Measurements from ENCODE around the gene CAPZA3. TPM values are rescaled to one million over a fixed set of nuclear protein-coding genes. Genes with fewer than 3 reads are reported as not detected.

CAPZA3 gene
- total and polyA plus RNA-seq, 2 donors (not counting 1 experiment from before 2014, with no cell fraction given), result not detected

DNA sequence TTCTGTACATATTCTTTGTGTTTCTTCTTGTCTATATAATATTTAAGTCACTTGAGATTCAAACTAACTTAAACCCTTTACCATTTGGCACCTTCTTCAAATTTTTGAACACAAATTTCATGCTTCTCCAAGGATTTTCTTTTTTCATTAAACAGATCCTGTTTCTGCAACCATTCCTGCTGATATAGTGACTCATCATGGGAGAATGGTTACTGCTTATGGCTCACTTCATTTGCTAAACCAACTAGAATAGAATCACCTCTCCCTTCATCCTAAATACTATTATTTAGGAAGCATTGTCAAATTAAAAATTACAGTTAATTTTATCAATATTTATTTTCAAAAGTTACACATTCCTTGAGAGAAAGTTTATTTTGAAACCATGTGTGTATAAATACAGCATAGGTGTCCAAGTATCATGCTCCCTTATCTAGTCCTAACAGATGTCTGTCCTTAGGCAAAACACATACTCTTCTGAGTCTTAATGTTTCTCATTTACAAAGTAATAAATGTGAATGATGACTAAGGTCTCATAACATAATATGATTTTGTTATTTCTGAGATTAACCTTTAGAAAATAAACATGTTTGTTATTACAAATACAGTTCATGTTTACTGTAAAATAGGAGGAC, 40.8 kb upstream of the CAPZA3 start:
- Histone ChIP-seq H3K27me3 (replicated peaks in 1 of 4; ENCODE audit: control extremely low read depth in 1 of 4, control insufficient read depth in 3 of 4, insufficient read depth in 4 of 4, low read length in 3 of 4) (no peaks in the 10 kb centered on the region), H3K4me3 (ENCODE audit: control extremely low read depth in 1 of 5, extremely low read depth in 1 of 5, insufficient read depth in 1 of 5, low read depth in 2 of 5, low read length in 4 of 5) (no peak overlapping the region), H2AFZ (ENCODE audit: insufficient read depth, low read depth, low read length, poor library complexity, severe bottlenecking) (no peak overlapping the region), H3K9me3 (ENCODE audit: control extremely low read depth in 1 of 3, control insufficient read depth in 2 of 3, insufficient read depth in 1 of 3, low read length in 2 of 3) (peaks cover 0 to 2% (median 0%) of the 10 kb centered on the region in 3 donors), H3K36me3 (replicated peaks in 1 of 2; ENCODE audit: control extremely low read depth in 1 of 2, control insufficient read depth in 1 of 2, extremely low read depth in 1 of 2, insufficient read depth in 2 of 2, low read length in 1 of 2) (no peaks in the 10 kb centered on the region), H3K9ac (ENCODE audit: low read length) (no peak overlapping the region), H3K4me1 (ENCODE audit: control insufficient read depth in 2 of 2, insufficient read depth in 2 of 2, low read length in 2 of 2) (no peaks in the 10 kb centered on the region), H4K20me1 (ENCODE audit: control insufficient read depth, insufficient read depth, low read length, poor library complexity, severe bottlenecking) (no peaks in the 10 kb centered on the region), H3K79me2 (ENCODE audit: control insufficient read depth, insufficient read depth, low read length) (no peaks in the 10 kb centered on the region), H3K27ac (ENCODE audit: low read length in 2 of 2) (no peak overlapping the region), H3K4me2 (replicated peaks; ENCODE audit: low read depth, low read length, poor library complexity, severe bottlenecking) (no peak overlapping the region)
- no peak for DNase-seq
- Mint-ChIP-seq H3K9me3 (ENCODE audit: insufficient read depth) (peaks cover 2% of the 10 kb centered on the region), H3K27ac (no peak overlapping the region), H3K27me3 (no peaks in the 10 kb centered on the region), H3K4me3 (no peak overlapping the region), H3K4me1 (no peaks in the 10 kb centered on the region)
- TF ChIP-seq, protein P1, sequence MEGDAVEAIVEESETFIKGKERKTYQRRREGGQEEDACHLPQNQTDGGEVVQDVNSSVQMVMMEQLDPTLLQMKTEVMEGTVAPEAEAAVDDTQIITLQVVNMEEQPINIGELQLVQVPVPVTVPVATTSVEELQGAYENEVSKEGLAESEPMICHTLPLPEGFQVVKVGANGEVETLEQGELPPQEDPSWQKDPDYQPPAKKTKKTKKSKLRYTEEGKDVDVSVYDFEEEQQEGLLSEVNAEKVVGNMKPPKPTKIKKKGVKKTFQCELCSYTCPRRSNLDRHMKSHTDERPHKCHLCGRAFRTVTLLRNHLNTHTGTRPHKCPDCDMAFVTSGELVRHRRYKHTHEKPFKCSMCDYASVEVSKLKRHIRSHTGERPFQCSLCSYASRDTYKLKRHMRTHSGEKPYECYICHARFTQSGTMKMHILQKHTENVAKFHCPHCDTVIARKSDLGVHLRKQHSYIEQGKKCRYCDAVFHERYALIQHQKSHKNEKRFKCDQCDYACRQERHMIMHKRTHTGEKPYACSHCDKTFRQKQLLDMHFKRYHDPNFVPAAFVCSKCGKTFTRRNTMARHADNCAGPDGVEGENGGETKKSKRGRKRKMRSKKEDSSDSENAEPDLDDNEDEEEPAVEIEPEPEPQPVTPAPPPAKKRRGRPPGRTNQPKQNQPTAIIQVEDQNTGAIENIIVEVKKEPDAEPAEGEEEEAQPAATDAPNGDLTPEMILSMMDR (IDR thresholded peaks at IDR 0.05), result no peak
- TF ChIP-seq EZH2 (IDR thresholded peaks at IDR 0.05; ENCODE audit: borderline replicate concordance, insufficient read depth, low read depth, low read length, poor library complexity, severe bottlenecking), result no peak
- CTCF ChIA-PET, result no interaction called here
- no peak for ATAC-seq (ENCODE audit: low read depth)
- POLR2A ChIA-PET, result no interaction called here
- intact Hi-C loops (cut with micrococcal nuclease), result no loop called here

DNA sequence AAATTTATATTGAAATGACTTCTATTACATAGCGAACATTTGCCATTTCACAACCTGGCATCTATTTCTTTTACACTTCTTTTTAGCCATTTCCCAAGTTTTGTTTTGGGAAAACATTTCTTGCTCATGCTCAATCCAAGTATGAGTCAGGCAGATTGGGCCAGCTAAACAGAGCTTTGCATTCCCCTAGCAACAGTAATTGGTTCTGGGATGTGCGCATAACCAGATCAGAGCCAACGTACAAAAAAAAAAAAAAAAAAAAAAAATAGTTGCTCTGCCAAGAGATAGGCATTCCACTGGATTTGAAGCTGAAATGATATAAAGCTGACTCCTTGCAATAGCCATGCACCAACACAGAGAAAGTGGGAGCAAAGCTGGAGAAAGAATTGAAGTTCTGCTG, 37.6 kb upstream of the CAPZA3 start:
- no peak overlapping the region for H2AFZ ChIP-seq (ENCODE audit: insufficient read depth, low read depth, low read length, poor library complexity, severe bottlenecking)
- H3K9ac ChIP-seq (ENCODE audit: low read length), result no peak overlapping the region
- no peak for TF ChIP-seq EZH2 (IDR thresholded peaks at IDR 0.05; ENCODE audit: borderline replicate concordance, insufficient read depth, low read depth, low read length, poor library complexity, severe bottlenecking)
- TF ChIP-seq, protein P1 (IDR thresholded peaks at IDR 0.05), result no peak
- ATAC-seq (ENCODE audit: low read depth) (no peak), DNase-seq (no peak)
- no peaks in the 10 kb centered on the region for H3K27me3 Mint-ChIP-seq
- no peak overlapping the region for H3K4me2 ChIP-seq (replicated peaks; ENCODE audit: low read depth, low read length, poor library complexity, severe bottlenecking)
- intact Hi-C loops (cut with micrococcal nuclease), result no loop called here
- H3K9me3 Mint-ChIP-seq (ENCODE audit: insufficient read depth), result peaks cover 2% of the 10 kb centered on the region
- no peak overlapping the region for H3K27ac ChIP-seq (ENCODE audit: low read length in 2 of 2)
- no peaks in the 10 kb centered on the region for H3K4me1 ChIP-seq (ENCODE audit: control insufficient read depth in 2 of 2, insufficient read depth in 2 of 2, low read length in 2 of 2)
- WGBS (ENCODE audit: insufficient coverage), result no CpG with 5 or more reads among the region's 3 CpGs
- H3K79me2 ChIP-seq (ENCODE audit: control insufficient read depth, insufficient read depth, low read length), result no peaks in the 10 kb centered on the region
- no peaks in the 10 kb centered on the region for H3K4me1 Mint-ChIP-seq
- H3K27ac Mint-ChIP-seq, result no peak overlapping the region
- ChIA-PET POLR2A (no interaction called here), CTCF (no interaction called here)
- no peaks in the 10 kb centered on the region for H3K36me3 ChIP-seq (replicated peaks in 1 of 2; ENCODE audit: control extremely low read depth in 1 of 2, control insufficient read depth in 1 of 2, extremely low read depth in 1 of 2, insufficient read depth in 2 of 2, low read length in 1 of 2)
- no peaks in the 10 kb centered on the region for H4K20me1 ChIP-seq (ENCODE audit: control insufficient read depth, insufficient read depth, low read length, poor library complexity, severe bottlenecking)
- H3K4me3 ChIP-seq (ENCODE audit: control extremely low read depth in 1 of 5, extremely low read depth in 1 of 5, insufficient read depth in 1 of 5, low read depth in 2 of 5, low read length in 4 of 5), result no peak overlapping the region
- H3K4me3 Mint-ChIP-seq, result no peak overlapping the region
- no peaks in the 10 kb centered on the region for H3K27me3 ChIP-seq (replicated peaks in 1 of 4; ENCODE audit: control extremely low read depth in 1 of 4, control insufficient read depth in 3 of 4, insufficient read depth in 4 of 4, low read length in 3 of 4)
- peaks cover 0 to 2% (median 0%) of the 10 kb centered on the region in 3 donors for H3K9me3 ChIP-seq (ENCODE audit: control extremely low read depth in 1 of 3, control insufficient read depth in 2 of 3, insufficient read depth in 1 of 3, low read length in 2 of 3)
